ENCODE measurements around the gene ISG20.

ISG20 gene

DNA sequence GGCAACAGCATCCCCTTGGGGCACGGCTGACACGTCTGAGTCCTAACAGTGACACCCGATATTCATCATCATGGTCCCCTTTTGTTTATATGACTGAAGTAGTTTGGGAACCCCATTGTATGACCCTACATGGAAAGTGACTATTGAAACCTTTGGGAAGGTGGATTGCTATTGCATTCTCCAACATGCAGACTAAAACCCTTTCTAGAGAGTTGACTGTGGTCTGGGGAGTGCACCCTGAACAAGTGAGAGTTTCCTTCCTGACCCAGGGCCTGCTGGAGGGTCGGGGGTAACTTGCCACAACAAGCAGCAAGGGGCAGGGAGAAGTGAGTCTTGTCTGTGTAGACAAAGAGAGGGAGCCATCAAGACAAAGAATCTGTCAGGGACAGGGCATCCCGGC lies 54.4 kb downstream of the ISG20 start:
- peak; percentile 53 for DNase-seq (ENCODE audit: low spot score)
- H3K4me3 ChIP-seq = no peak overlapping the region
- H3K27ac ChIP-seq = no peak overlapping the region
- TF ChIP-seq, protein P1, sequence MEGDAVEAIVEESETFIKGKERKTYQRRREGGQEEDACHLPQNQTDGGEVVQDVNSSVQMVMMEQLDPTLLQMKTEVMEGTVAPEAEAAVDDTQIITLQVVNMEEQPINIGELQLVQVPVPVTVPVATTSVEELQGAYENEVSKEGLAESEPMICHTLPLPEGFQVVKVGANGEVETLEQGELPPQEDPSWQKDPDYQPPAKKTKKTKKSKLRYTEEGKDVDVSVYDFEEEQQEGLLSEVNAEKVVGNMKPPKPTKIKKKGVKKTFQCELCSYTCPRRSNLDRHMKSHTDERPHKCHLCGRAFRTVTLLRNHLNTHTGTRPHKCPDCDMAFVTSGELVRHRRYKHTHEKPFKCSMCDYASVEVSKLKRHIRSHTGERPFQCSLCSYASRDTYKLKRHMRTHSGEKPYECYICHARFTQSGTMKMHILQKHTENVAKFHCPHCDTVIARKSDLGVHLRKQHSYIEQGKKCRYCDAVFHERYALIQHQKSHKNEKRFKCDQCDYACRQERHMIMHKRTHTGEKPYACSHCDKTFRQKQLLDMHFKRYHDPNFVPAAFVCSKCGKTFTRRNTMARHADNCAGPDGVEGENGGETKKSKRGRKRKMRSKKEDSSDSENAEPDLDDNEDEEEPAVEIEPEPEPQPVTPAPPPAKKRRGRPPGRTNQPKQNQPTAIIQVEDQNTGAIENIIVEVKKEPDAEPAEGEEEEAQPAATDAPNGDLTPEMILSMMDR (IDR thresholded peaks at IDR 0.05) = no peak

DNA sequence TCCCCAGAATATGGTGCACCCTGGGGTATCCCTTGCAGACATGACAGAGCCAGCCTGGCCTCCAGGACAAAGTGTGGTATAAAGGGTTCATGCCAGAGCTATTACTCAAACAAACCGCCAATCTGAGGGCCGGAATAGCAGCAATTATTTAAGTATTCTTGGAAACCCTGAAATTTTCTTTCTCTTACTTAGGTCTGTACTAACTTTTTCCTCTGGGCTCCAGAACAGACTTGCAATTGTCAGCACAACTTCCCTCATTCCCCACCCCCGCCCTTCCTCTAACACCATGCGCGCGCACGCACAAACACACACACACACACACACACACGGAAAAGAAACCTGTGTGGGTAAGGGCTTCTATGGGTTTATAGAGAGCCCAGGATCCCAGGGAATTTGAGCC lies 56.3 kb downstream of the ISG20 start:
- TF ChIP-seq, protein P1 (IDR thresholded peaks at IDR 0.05) = no peak
- DNase-seq (ENCODE audit: low spot score) = no peak
- Histone ChIP-seq H3K27ac (no peak overlapping the region), H3K4me3 (no peak overlapping the region)

DNA sequence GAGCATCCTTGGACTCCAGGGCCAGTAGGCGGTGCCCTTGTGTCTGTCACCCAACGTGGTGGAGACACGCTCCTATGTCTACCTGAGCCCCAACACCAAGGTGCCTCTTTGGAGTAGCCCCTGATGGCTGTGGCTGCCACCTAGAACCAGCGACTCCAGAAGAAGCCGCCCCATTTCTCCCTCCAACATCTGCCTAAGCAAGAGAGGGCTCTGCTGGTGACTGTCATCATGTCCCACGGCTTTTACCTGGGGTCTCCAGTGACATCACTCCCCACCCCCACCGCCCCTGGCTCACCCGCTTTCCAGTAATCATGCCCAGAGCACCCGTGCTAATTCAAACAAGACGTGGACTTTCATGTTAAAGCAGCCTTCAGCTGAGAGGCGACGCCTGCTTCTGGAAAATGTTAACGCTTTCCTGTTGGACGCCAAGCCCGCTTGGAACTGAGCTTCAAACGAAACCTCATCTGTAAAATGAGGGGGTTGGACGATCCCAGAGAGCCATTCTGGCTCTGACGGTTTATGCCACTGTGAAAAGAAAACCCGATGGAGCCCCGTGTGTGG lies 57.0 kb downstream of the ISG20 start:
- DNase-seq (ENCODE audit: low spot score) = peak; percentile 62
- Histone ChIP-seq H3K27ac (no peak overlapping the region), H3K4me3 (no peak overlapping the region)
- TF ChIP-seq, protein P1 (IDR thresholded peaks at IDR 0.05) = no peak

DNA sequence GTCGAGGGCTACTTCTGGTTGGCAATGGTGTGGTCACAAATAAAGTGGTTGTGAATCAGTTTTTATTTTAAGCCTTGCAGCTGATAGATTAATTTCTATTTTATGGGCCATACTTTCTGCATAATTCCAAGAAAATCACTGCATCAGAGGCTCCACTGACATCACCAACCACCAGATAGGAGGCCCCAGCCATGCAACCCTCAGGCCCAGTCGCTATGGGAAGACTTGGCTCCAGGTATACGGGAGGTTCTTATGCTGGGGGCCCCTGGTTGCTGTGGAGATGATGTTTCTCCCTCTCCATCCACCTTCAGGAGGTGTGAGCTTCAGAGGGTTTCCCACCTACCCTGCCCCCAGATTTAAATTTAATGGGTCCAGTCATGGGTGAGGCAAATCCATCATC lies 57.4 kb downstream of the ISG20 start:
- TF ChIP-seq, protein P1 (IDR thresholded peaks at IDR 0.05) = no peak
- DNase-seq (ENCODE audit: low spot score) = peak; percentile 14
- no peak overlapping the region for H3K4me3 ChIP-seq
- H3K27ac ChIP-seq = no peak overlapping the region

DNA sequence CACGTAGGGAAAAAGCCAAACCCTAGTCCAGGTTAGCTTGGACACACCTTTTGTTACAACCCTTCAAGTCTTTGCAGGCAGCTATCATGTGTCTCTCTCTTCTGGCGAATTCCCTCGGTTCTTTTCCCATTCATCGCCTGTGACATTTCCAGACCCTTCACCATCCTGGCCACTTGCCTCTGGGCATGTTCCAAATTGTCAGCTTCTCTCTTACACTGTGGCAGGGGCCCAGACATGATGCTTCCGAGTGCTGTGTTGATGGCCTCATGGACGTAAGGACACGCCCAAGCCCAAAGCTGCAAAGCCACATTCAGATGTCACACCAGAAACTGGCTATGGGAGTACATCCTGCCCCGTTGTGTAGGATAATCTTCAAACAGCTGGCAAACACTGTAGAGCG lies 58.5 kb downstream of the ISG20 start:
- DNase-seq (ENCODE audit: low spot score) = peak; percentile 55
- TF ChIP-seq, protein P1 (IDR thresholded peaks at IDR 0.05) = no peak
- Histone ChIP-seq H3K4me3 (no peak overlapping the region), H3K27ac (no peak overlapping the region)

DNA sequence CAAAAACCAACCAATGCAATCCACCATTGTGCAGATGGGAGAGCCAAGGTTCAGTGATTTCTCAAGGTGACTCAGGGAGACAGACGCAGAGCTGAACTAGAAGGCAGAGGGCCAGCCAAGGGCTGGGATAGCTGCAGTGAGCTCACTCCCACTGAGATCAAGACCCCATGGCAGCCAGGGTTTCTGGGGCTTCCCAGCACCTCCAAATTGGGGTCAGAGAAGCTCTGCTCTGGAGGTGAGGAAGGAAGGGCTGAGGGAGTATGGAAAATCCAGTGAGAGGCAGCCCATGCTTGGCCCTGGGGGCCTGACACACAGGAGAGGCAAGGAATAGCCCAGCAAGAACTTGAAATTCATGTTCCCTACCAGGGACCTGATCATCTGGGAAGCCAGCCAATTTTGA lies 61.0 kb downstream of the ISG20 start:
- Histone ChIP-seq H3K27ac (no peak overlapping the region), H3K4me3 (no peak overlapping the region)
- peak; percentile 64 for DNase-seq (ENCODE audit: low spot score)
- TF ChIP-seq, protein P1 (IDR thresholded peaks at IDR 0.05) = no peak

DNA sequence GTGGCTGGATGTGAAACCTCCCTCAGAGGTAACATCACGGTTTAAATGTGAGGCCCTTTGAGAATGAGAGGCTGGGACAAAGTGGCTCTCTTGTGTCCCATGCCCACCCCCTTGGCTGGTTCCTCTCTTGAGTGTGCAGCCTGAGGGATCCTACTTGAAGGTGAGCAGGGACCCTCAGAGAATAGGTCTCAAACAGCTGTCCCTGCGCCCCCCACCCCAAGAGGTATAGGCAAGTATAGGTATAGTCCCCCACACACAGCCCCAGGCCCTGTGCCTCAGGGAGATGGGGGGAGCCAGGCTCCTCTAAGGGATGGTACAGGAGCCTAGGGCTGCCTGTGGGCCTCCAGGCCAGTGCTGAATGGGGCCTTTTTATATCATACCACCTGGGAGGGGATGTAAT lies 61.9 kb downstream of the ISG20 start:
- no peak overlapping the region for H3K27ac ChIP-seq
- peak; percentile 45 for DNase-seq (ENCODE audit: low spot score)
- TF ChIP-seq, protein P1 (IDR thresholded peaks at IDR 0.05) = no peak
- H3K4me3 ChIP-seq = no peak overlapping the region

Data from coronary artery (tissue), 2 donors.